ENCODE data around the gene GNPAT. TPM values are rescaled to one million over a fixed set of nuclear protein-coding genes. Genes with fewer than 3 reads are reported as not detected.

The GNPAT gene
- total RNA-seq, 4 donors from 2014 or later, result 33.9 to 41.9 (median 38.8) TPM

DNA sequence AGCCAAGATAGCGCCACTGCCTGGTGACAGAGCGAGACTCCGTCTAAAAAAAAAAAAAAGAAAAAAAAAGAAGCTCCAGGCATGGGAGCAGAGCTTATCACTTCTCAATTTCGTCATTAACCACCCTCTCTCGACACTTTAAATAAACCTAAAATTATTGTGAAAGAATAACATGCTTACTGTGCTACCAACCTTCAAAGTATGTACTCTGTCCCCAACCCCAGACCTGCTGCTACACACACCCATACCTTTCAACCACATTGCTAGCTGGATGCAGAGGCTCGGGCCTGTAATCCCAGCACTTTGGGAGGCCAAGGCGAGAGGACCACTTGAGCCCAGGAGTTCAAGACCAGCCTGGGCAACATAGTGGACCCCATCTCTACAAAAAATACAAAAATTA is 38.7 kb downstream of the GNPAT start:
- WGBS, 2 donors, result 92 to 93% methylated on average over 7 of the region's 7 CpGs
- H3K4me1 ChIP-seq, result no peaks in the 10 kb centered on the region
- TF ChIP-seq, protein P1, sequence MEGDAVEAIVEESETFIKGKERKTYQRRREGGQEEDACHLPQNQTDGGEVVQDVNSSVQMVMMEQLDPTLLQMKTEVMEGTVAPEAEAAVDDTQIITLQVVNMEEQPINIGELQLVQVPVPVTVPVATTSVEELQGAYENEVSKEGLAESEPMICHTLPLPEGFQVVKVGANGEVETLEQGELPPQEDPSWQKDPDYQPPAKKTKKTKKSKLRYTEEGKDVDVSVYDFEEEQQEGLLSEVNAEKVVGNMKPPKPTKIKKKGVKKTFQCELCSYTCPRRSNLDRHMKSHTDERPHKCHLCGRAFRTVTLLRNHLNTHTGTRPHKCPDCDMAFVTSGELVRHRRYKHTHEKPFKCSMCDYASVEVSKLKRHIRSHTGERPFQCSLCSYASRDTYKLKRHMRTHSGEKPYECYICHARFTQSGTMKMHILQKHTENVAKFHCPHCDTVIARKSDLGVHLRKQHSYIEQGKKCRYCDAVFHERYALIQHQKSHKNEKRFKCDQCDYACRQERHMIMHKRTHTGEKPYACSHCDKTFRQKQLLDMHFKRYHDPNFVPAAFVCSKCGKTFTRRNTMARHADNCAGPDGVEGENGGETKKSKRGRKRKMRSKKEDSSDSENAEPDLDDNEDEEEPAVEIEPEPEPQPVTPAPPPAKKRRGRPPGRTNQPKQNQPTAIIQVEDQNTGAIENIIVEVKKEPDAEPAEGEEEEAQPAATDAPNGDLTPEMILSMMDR (IDR thresholded peaks at IDR 0.05), result no peak
- TF ChIP-seq POLR2A (IDR thresholded peaks at IDR 0.05), result no peak
- H3K9me3 ChIP-seq, result no peaks in the 10 kb centered on the region
- no peak overlapping the region for H3K4me3 ChIP-seq (replicated peaks in 1 of 3)
- intact Hi-C loops (cut with DNase I), result no loop called here
- H3K27me3 ChIP-seq, result no peaks in the 10 kb centered on the region
- peaks cover 12 to 18% of the 10 kb centered on the region in 2 donors for H3K36me3 ChIP-seq
- H3K27ac ChIP-seq, result no peak overlapping the region
- no peak for DNase-seq

GRCh38 chr1:231284441-231284840 is 43.4 kb downstream of the GNPAT start:
- DNase-seq, result no peak
- WGBS, 2 donors, result 95 to 99% methylated on average over 6 of the region's 6 CpGs
- H3K4me3 ChIP-seq (replicated peaks in 1 of 3), result no peak overlapping the region
- intact Hi-C loops (cut with DNase I), result no loop called here
- H3K9me3 ChIP-seq, result no peaks in the 10 kb centered on the region
- no peak overlapping the region for H3K27ac ChIP-seq
- no peak for TF ChIP-seq POLR2A (IDR thresholded peaks at IDR 0.05)
- TF ChIP-seq, protein P1 (IDR thresholded peaks at IDR 0.05), result no peak
- no peaks in the 10 kb centered on the region for H3K27me3 ChIP-seq
- H3K36me3 ChIP-seq, result no peaks in the 10 kb centered on the region
- H3K4me1 ChIP-seq, result no peaks in the 10 kb centered on the region

GRCh38 chr1:231286603-231287002 is 45.6 kb downstream of the GNPAT start:
- intact Hi-C loops (cut with DNase I), result no loop called here
- Histone ChIP-seq H3K4me3 (replicated peaks in 1 of 3) (no peak overlapping the region), H3K4me1 (no peaks in the 10 kb centered on the region), H3K27me3 (no peaks in the 10 kb centered on the region), H3K9me3 (no peaks in the 10 kb centered on the region), H3K36me3 (no peaks in the 10 kb centered on the region), H3K27ac (no peak overlapping the region)
- DNase-seq, result no peak
- TF ChIP-seq POLR2A (IDR thresholded peaks at IDR 0.05), result no peak
- TF ChIP-seq, protein P1 (IDR thresholded peaks at IDR 0.05), result no peak
- 97 to 98% methylated on average over 6 of the region's 6 CpGs for WGBS, 2 donors

GRCh38 chr1:231295938-231296337 is 54.9 kb downstream of the GNPAT start:
- Histone ChIP-seq H3K4me3 (replicated peaks in 1 of 3) (no peak overlapping the region), H3K36me3 (no peaks in the 10 kb centered on the region), H3K4me1 (no peaks in the 10 kb centered on the region), H3K9me3 (no peaks in the 10 kb centered on the region), H3K27me3 (no peaks in the 10 kb centered on the region), H3K27ac (no peak overlapping the region)
- no peak for TF ChIP-seq POLR2A (IDR thresholded peaks at IDR 0.05)
- TF ChIP-seq, protein P1 (IDR thresholded peaks at IDR 0.05), result no peak
- intact Hi-C loops (cut with DNase I), result no loop called here
- WGBS, 2 donors, result 94 to 97% methylated on average over 4 of the region's 4 CpGs
- DNase-seq, result no peak

DNA sequence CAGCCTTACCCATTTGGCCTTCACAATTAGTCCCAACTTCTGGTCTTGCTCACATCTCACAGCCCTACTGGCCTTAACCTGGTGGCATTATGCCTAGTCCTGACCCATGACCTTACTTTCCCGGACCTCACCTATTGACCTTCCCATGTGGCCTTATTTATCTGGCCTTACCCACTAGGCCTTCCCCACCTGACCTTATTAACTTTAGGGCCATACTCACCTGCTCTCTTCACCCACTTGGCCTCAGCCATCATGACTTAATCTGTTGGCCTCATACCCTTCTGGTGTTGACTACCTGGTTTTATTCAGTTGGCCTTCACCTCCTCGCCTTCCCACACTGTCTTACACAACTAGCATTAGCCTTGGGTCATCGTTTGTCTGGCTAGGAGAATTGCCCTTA is 61.0 kb downstream of the GNPAT start:
- 93 to 94% methylated on average over 3 of the region's 3 CpGs for WGBS, 2 donors
- no peak overlapping the region for H3K4me3 ChIP-seq (replicated peaks in 1 of 3)

More for the DNA sequence above, 61.0 kb downstream of the GNPAT start:
- Histone ChIP-seq H3K27ac (no peak overlapping the region), H3K9me3 (no peaks in the 10 kb centered on the region), H3K4me1 (no peaks in the 10 kb centered on the region), H3K36me3 (no peaks in the 10 kb centered on the region), H3K27me3 (no peaks in the 10 kb centered on the region)
- intact Hi-C loops (cut with DNase I), result no loop called here
- no peak for DNase-seq
- TF ChIP-seq, protein P1 (IDR thresholded peaks at IDR 0.05), result no peak
- TF ChIP-seq POLR2A (IDR thresholded peaks at IDR 0.05), result no peak
